Activated T-cell treated with anti-CD3 and anti-CD28 coated beads for 4 hours (primary cell): ENCODE results near the gene ABI1.
"Not testable (repeated sequence)": the region's sequence is repeated elsewhere in the genome, so short reads cannot be mapped to it uniquely, and the experiment has no call there.

ENCODE experiments used
- DNase-seq: peaks from one replicate; pipeline ENCODE4 v3.0.0-alpha.2; 2020

ABI1 gene

DNA sequence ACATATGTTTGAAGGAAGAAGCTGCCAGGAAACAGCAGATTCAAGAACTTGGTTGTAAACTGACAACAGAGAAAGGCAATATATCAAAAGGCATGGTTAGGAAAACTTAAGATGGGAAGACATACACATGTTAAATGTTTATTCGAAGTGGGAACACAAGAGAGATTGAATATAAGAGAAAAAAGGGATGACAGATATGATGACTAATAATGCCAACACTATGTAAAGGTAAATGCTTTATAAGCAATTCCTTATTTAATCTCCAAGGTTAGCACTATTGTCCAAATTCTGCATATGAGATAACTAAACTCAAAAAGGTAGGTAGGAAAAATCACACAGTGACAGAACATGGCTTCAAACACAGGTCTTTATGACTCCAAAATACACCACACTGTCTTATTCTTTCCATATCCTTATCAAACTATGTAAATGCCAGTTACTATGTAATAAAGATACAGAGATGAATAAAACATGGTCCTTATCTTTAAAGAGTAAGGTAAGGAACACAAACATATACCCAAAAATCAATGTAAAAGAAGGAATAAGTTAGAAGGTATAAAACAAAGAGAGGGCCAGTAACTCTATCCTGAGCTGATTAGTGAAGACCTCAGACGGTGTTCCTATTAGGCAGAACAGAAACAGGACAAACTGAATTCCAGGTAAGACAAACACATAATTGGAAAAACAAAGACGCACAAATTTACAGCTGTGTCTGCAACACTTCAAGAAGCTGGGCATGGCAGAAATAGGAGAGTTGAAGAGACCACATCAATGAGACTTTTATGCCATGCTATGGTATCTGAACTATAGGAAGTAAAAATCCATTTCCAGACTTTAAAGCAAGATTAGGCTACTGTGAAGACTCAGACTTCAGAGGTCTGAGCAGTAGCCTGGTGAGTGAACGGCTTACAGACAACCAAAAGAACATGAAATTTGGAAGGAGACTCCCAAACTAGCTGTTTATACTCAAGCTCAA, 56.1 kb downstream of the ABI1 start:
- DNase-seq: no peak

DNA sequence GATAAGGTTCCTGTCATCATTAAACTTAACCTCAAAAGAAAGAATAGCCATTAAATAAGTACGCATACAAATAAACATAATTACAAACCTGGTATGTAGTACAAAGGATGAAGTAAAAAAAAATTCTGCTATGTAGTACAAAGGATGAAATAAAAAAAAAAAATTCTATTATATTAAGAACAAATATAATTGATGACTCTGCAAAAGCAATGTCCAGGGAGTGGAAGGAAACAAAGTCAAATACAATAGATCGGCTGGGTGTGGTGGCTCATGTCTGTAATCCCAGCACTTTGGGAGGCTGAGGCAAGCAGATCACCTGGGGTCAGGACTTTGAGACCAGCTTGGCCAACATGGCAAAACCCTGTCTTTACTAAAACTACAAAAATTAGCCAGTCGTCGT, 56.9 kb downstream of the ABI1 start:
- DNase-seq: no peak

DNA sequence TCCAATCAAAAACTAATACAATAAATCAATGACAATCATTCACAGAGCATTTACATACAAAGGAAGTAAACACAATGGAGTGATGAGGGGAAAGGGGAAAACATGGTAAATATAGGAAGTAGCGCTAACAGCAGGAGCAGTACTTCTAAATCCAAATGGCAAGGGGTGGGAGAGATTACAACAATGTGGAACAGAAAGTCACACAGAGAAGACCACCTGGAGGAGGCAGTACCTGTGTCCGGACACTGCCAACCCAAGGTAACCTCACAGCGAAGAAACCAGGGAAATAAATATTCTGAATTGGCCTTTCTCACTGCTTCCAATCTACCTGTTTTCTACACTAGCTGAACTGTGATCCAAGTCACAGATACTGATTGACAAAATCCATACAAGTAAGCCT, 58.2 kb downstream of the ABI1 start:
- DNase-seq: no peak

DNA sequence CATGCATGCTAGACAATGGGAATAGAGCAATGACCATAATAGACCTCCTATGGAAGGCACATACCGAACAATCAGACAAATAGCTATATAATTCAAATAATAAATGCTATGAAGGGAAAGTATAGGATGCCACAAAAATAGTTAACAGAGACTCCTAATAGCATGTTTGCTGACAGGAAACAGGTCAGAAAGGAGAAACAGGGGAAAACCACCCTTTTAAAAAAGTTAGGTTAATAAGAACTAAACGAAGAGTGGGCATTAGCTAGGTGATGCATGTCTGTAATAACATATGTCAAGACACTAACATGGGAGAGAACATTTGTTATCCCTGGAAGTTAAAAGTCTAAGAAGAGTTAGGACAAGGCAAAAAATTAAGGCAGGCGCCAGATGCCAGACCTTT, 58.9 kb downstream of the ABI1 start:
- DNase-seq: no peak

DNA sequence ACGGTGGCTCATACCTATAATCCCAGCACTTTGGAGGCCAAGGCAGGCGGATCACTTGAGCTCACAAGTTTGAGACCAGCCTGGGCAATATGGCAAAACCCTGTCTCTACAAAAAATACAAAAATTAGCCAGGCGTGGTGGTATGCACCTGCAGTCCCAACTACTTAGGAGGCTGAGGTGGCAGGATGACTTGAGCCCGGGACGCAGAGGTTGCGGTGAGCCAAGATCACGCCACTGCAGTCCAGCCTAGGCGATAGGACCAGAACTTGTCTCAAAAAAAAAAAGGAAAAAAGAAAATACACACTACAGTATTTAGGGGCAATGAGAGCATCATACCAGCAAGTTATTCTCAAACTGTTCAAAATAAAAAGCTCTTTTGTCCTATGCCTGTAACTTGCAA, 59.5 kb downstream of the ABI1 start:
- no peak for DNase-seq

DNA sequence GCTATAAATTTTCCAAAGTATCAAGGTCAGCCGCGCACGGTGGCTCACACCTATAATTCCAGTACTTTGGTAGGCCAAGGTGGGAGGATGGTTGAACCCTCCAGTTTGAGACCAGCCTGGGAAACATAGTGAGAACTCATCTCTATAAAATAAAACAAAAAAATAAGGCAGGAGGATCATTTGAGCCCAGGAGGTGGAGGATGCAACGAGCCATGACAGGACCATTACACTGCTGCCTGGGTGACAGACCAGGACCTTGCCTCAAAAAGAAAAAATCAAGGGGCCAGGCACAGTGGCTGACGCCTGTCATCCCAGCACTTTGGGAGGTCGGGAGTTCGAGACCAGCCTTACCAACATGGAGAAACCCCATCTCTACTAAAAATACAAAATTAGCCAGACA, 60.3 kb downstream of the ABI1 start:
- DNase-seq: no peak

DNA sequence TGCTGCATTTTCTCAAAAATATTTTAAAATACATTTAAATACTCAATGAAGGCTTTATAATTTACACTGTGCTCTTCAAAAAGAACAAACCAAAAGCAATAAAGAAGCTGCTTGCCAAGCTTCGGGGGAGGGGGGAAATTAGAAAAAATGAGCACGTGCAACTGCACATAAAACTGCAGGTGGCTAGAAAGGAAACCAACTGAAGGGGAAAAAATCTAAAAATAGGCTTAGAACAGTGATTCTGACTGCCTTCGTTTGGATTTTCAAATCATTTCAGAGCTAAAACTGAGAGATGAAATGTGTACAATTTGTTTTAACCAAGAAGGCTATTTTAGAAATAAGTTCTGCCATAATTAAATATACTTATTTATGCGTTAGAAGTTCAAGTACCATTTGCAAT, 61.4 kb downstream of the ABI1 start:
- no peak for DNase-seq

DNA sequence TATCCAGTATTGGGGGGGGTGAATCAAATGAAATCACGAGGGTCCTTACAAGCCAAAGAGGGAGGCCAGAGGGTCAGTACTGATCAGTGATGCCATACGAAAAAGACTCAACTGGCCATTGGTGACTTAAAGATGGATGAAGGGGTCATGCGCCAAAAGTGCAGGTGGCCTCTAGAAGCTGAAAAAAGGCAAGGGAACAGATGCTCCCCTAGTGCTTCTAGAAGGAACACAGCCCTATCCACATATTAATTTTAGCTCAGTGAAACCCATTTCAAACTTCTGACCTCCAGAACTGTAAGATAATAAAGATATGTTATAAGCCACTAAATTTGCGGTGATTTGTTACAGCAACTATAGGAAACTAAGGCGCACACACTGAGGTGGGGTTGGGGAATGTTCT, 62.5 kb downstream of the ABI1 start:
- DNase-seq: no peak

DNA sequence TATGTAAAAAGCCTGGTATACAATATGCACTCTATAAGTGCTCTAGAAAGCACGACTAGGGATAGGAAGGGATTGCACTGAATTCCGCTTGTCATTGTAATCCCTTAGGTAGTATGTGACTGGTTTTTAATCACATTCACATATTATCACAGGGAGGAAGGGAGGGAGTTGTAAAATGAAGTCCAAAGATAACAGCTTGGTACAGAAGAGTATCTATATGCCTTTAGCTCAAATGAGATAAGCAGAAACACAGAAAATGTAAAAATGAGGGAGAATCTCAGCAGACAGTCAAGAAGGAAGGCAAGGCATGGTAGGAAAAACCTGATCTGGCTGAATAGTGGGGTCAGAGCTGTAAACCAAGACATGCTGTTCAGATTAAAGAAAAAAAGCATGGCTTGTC, 63.4 kb downstream of the ABI1 start:
- no peak for DNase-seq

DNA sequence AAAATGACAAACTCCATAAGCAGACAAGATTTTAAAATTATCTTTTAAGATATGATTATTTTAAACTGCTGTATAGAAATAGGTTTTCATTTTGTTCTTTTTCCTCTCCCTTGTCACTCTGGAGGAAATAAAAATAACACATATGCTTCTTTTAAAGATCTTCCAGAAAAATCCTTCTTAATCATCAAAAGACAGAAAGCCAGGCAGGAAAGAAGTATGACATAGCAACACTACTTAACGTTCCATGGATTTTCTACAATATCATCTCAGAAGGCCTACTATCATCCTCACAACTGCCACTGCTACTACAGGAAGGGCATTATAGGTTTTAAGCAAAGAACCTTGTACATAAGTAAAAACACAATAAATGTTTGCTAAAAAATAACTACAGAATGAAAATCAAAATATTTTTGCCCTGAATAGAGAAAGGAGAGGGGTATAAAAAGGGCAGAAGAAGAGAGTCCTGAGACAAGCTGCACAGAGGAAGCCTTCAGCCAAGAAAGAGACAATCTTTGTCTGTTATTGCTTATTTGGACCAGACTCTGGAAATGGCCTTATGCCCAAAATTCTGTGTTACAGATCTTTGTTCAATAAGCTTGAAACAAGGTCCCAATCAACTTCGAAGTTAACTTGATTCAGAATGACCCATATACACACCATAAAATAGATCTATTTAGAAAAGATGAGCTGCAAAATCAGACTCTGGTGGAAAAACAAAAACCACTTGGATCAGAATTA, 67.8 kb downstream of the ABI1 start:
- DNase-seq: no peak

DNA sequence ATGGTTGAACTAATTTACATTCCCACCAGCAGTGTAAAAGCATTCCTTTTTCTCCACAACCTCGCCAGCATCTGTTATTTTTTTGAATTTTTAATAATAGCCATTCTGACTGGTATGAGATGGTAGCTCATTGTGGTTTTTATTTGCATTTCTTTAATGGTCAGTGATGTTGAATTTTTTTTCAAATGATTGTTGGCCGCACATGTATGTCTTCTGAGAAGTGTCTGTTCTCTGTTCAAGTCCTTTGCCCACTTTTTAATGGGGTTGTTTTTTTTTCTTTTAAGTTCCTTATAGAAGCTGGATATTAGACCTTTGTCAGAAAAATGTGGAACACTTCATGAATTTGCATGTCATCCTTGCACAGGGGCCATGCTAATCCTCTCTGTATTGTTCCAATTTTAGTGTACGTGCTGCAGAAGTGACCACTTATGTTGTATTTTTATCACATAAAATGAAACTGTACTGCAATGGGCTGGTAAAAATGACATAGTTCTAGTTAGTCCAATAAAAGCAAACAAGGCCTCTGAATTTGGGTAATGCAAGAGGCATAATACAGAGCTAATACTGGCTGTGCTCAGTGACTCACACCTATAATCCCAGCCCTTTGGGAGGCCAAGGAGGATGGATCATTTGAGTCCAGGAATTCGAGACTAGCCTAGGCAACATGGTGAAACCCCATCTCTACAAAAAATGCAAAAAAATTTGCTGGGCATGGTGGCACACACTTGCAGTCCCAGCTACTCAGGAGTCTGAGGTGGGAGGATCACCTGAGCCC, 70.3 kb downstream of the ABI1 start:
- no peak for DNase-seq

DNA sequence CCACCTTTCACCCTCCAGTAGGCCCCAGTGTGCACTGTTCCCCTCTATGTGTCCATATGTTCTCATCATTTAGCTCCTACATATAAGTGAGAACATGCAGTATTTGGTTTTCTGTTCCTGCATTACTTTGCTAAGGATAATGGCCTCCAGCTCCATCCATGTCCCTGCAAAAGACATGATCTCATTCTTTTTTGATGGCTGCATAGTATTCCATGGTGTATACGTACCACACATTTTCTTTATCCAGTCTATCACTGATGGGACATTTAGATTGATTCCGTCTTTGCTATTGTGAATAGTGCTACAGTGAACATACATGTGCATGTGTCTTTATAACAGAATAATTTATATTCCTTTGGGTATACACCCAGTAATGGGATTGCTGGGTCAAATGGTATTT, 71.0 kb downstream of the ABI1 start:
- DNase-seq: not testable (repeated sequence)

DNA sequence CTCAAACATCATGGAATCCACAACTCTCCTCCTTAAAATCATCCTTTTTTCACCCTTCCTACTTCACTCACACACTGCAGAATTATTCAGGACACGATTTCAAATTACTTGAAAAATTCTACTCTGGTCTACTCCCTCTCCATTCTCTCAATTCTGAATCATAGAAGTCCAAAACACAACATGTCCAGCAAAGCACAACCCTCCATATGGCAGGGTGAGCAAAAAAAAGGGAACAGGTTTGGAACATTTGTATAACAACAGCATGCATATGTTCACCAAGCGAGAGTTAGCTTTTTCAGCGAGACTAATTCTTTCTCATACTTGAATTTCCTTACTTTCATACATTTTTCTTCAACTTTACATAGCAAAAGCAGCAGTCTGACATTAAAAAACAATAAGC, 73.4 kb downstream of the ABI1 start:
- DNase-seq: no peak

DNA sequence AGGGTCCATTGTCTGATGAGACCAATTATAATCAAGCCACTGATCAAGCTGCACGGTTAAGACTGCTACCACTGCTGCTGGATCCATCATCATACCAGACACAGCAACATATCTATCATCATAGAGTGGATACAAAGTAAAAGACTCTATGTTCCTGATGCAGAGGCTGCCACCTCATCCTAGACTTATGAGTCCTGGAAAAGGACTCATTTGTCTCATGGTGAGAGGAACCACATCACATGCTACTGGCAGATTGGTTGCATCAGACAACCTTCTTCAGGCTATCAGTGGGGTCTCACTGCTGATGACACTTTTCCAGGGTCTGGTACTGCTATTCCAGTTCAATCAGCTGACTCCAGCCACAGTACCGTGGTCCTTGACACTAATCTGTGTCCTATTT, 79.0 kb downstream of the ABI1 start:
- DNase-seq: no peak

DNA sequence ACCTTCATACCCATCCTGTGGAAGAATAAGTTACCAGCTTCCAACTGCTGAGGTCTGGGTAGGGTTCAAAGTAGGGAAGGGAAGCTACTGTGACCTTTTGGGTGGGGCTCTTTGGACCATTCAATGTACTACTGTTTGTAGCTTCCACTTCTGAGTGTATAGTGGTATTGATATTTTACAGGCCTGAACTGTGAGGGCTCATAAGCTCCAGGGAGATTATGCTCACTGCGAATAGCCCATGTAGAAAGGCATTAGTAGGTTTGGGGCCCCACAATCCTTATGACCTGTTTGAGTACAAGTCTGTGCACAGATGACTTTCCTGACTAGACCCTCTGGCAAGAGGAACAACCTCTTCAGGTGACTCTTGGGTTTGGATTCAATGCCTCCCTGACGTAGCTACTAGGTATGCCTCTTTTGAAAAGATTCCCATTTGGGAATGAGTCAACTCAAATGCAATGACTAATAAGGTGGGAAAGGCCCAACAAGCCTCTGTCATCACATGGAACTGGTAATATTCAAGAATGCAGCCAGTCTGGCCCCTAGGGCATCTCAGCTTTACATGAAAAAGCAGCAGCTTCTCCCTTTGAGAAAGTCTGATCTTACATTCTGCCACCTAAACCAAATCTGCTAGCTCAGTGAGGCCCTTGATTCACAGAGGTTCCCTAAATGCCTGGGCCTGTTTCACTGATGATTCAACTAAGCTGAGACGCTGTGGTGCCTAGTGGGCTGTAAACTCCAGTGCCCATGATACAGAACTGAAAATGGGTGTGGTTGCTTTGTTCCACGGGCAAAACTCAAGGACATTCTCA, 79.8 kb downstream of the ABI1 start:
- no peak for DNase-seq

DNA sequence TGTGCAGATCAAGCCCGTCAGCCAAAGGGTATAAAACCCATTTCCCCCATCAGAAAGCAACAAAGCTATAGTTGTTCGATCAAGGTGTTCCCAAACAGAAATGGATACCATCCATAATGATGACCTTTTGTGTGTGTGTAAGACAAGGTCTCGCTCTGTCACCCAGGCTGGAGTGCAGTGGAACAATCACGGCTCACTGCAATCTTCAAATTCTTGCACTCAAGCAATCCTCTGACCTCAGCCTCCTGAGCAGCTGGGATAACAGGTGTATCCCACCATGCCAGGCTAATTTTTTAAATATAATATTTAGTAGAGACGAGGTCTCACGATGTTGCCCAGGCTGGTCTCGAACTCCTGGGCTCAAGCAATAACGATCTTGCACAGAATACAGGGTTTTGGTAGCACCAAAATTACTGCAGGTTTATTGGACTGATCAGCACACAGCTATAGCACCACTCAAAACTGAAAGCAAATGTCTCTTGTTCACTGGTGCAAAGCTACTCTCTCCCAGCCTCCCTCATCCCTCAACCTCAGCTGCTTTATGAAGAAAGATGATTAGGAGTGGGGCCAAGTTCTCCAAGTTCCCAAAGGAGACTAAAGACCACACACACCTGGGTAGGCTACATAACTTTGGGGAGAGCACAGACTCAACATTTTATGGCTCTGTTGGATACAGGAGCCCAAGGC, 80.5 kb downstream of the ABI1 start:
- DNase-seq: no peak

DNA sequence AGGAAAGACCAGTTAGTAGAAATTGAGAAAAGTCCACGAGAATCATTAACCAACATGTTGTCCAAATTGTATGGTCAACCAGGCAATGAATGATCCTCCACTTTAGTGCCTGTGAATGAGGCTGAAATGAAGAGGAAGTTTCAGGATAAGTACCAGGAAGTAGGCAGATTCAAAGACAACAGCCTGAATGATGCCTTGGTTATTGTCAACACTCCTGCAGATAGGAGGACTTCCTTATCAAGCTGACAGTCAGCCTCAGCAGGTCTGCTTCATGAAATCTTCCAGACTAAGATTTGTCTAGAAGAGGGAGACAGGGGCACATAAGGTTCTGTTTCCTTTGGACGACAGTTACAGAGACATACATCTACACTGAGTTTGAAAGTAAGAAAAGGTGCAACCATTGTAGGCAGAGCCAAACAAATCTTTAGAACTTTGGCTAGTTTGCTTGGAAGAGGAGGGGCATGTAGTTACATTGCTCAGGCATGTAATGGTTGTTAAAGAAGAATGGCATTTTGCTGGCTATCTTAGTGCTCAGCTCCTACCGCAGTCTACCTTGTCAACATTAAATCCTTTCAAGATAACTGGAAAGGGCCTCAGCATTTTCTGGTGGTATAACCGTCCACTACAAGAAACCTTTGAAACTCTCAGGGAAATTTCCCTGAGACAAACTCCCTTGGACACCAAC, 81.4 kb downstream of the ABI1 start:
- no peak for DNase-seq

DNA sequence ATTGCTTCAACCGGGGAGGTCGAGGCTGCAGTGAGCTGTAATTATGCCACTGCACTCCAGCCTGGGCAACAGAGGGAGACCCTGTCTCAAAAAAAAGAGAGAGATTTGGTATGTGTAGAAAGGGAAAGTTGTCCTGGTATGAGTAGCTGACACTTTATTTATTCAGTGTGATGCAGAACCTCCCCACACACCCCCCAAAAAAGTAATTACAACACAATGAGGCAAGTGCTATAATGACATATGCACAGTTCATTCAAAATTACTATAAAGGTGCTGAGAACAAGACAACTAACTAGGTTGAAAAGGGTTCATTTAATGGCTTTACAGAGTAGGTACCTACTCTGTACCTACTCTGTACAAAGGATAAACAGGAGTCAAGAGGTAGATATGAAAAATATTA, 83.1 kb downstream of the ABI1 start:
- no peak for DNase-seq

DNA sequence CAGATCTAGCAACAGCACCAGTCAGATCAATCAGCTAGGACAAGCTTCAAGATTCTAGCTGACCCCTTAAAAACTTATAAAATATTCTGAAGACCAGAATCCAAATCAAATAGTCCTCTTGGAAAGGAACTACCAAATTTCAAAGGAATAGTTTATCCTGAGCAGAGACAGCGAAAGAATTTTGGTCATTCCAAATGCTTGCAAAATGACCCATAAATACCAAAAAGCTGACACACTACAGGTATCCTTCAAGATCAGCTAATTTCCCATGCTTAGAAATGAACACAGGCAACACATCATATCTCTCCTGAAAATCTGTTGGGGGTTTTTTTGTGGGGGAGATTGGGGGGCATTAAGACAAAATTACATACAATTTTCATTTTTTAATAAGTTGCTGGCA, 84.5 kb downstream of the ABI1 start:
- DNase-seq: no peak

DNA sequence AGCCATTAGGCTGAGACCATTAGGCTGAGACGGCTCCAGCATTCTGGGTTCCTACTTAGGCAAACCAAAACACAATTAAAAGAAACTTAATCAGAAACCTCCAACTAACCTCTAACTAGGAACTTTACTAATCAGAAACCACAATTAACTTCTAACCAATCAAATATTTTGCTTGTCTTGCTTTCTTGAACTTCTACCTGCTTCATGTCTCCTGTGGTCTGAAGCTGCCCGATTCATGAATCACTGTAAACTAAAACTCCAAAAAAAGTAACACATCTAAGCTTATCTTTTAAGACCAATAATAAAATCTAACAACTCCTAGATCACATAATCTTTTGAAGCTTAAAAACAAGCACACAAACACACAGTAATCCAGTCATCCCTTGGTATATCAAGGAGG, 87.1 kb downstream of the ABI1 start:
- DNase-seq: no peak

DNA sequence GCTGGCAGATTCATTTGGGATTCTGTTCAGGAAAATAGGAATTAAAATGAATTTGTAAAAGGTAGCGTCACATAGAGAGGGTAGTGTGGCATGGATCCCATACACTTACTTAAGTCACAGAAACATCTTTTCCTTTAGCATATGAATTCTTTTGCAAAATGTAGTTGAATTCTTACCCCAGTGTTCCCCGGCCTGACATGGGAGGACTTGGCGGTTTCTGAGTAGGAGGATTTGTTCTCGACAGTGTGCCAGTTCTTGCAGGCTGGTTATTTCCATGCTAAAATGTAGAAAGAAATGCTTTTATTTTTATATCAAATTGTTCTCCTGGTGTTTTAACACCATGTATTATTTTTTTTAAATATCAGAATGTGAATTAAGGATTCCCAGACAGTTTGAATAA, 90.7 kb downstream of the ABI1 start:
- DNase-seq: no peak
